Stimulated activated CD8-positive, alpha-beta memory T cell treated with anti-CD3 and anti-CD28 coated beads, Interleukin-4, amount 100 ng/mL, for 24 hours (primary cell): Measurements from ENCODE around the gene TRPM7.
"Not testable (repeated sequence)": the region's sequence is repeated elsewhere in the genome, so short reads cannot be mapped to it uniquely, and the experiment has no call there.

Experiments
- DNase-seq: peaks from one replicate; pipeline ENCODE4 v3.0.0-alpha.2; 2020; ENCODE audit warnings: low read depth

The TRPM7 gene

GRCh38 chr15:50576166-50576565 is 110.4 kb downstream of the TRPM7 start:
- no peak for DNase-seq

GRCh38 chr15:50573842-50574241 is 112.8 kb downstream of the TRPM7 start:
- not testable (repeated sequence) for DNase-seq

- no peak for DNase-seq
Measured at GRCh38 chr15:50563756-50564155, 122.8 kb downstream of the TRPM7 start.

GRCh38 chr15:50562735-50563640 is 123.6 kb downstream of the TRPM7 start:
- DNase-seq, result no peak

- no peak for DNase-seq
Measured at GRCh38 chr15:50558012-50558411, 128.6 kb downstream of the TRPM7 start.

- no peak for DNase-seq
Measured at GRCh38 chr15:50556642-50557371, 129.8 kb downstream of the TRPM7 start.

- DNase-seq, result no peak
Measured at GRCh38 chr15:50552238-50552637, 134.4 kb downstream of the TRPM7 start.

GRCh38 chr15:50549326-50549725 is 137.3 kb downstream of the TRPM7 start:
- DNase-seq, result no peak

GRCh38 chr15:50546566-50546965 is 140.0 kb downstream of the TRPM7 start, which contains the start of gene USP50:
Gene USP50 (minus strand): TSS chr15:50546666. CDS start chr15:50546525, 141 bp downstream.
- DNase-seq, result no peak

- no peak for DNase-seq
Measured at GRCh38 chr15:50544368-50544767, 142.2 kb downstream of the TRPM7 start.

- DNase-seq, result no peak
Measured at GRCh38 chr15:50543556-50543955, 143.0 kb downstream of the TRPM7 start.

GRCh38 chr15:50542887-50543210 is 143.7 kb downstream of the TRPM7 start:
- no peak for DNase-seq

- no peak for DNase-seq
Measured at GRCh38 chr15:50531766-50532165, 154.8 kb downstream of the TRPM7 start.

GRCh38 chr15:50531163-50531562 is 155.4 kb downstream of the TRPM7 start:
- no peak for DNase-seq

- DNase-seq, result no peak
Measured at GRCh38 chr15:50523851-50524251, 162.7 kb downstream of the TRPM7 start.

GRCh38 chr15:50519740-50520425 is 166.7 kb downstream of the TRPM7 start:
- DNase-seq, result no peak

- no peak for DNase-seq
Measured at GRCh38 chr15:50513001-50513400, 173.6 kb downstream of the TRPM7 start.
